Right lobe of liver (tissue), 6 donors: Measurements from ENCODE around the gene BEND6. TPM values are rescaled to one million over a fixed set of nuclear protein-coding genes. Genes with fewer than 3 reads are reported as not detected.
"Not testable (repeated sequence)": the region's sequence is repeated elsewhere in the genome, so short reads cannot be mapped to it uniquely, and the experiment has no call there.

Experiments
- ATAC-seq, 4 donors: fragments of 200-7000 bp; cut with Tn5 transposase; one replicate each; pipeline ENCODE4 v1.9.1; 2020; ENCODE audit warnings: mild to moderate bottlenecking in 4 of 4, moderate library complexity in 4 of 4
- DNase-seq, 3 donors: peaks; one replicate each; pipeline ENCODE4 v3.0.0-alpha.2; 2020
- H3K27ac ChIP-seq, 3 donors: fragments of 200-600 bp; one replicate each; pipeline ENCODE4 v1.8.0; 2022
- H3K27me3 ChIP-seq, 2 donors: fragments of 200-600 bp; one replicate each; pipeline ENCODE4 v1.8.0; 2022
- H3K36me3 ChIP-seq, 4 donors: fragments of 200-600 bp; sonication (generic) in 1 of 4; one replicate each; pipeline versions ENCODE4 v1.5.1 to v1.8.0; 2017 to 2022; ENCODE audit warnings: control low read depth in 1 of 4
- H3K4me1 ChIP-seq, 4 donors: fragments of 200-600 bp; sonication (generic) in 1 of 4; one replicate each; pipeline versions ENCODE4 v1.5.1 to v1.8.0; 2017 to 2022; ENCODE audit warnings: control low read depth in 1 of 4
- H3K4me3 ChIP-seq, 3 donors: fragments of 200-600 bp; one replicate each; pipeline ENCODE4 v1.8.0; 2022
- H3K9me3 ChIP-seq, 4 donors: fragments of 200-600 bp; sonication (generic) in 1 of 4; one replicate each; pipeline versions ENCODE4 v1.5.1 to v1.8.0; 2017 to 2022; ENCODE audit warnings: control low read depth in 1 of 4
- POLR2A ChIP-seq: fragments of 450-650 bp; IDR thresholded peaks from one replicate; pipeline ENCODE4 v1.6.1; 2017; ENCODE audit warnings: antibody characterized with exemption, mild to moderate bottlenecking
- WGBS: methylation state at CpG from one replicate; pipeline ENCODE4 v1.1.6; 2018; ENCODE audit warnings: low coverage, low lambda C conversion rate; ENCODE audit not compliant: insufficient coverage; ENCODE audit errors: missing lambda C conversion rate; 5-methylcytosine and 5-hydroxymethylcytosine counted together
- intact Hi-C, 2 donors: fragments of 100-400 bp; cut with DNase I; formaldehyde crosslinking; loops; one replicate each; pipeline versions ENCODE4 v1.11.2 to v1.14.1; 2022
- total RNA-seq, 6 experiments: library from RNA; depleted of rRNA in 2 of 6; stranded (reverse); fragments of >200 nt in 2 of 6; fragmentation: NEBNext Ultra II Directional in 3 of 6; extraction: Animal tissue kit (Norgen Biotek cat#: 25700) in 3 of 6; gene quantifications; one replicate each; pipeline versions ENCODE4 v1.1.0 to v1.2.4, GENCODE V29; 2016 to 2023
- TF ChIP-seq, protein P1 (sequence below), 4 donors: fragments of 200-600 bp in 3 of 4; fragments of 450-650 bp in 1 of 4; IDR thresholded peaks; one replicate each; pipeline versions ENCODE4 v1.5.1 to v1.8.0; 2016 to 2022; ENCODE audit warnings: antibody characterized with exemption in 4 of 4, mild to moderate bottlenecking in 2 of 4
- donor health status: DM: no; HTN: yes; CAD: no.
- donor health status: DM: no; HTN: no; CAD: no.
- donor health status: DM: no; HTN: no; CAD: no.
- donor health status: DM: no; HTN: yes; CAD: no.
- donor health status: DM: no; HTN: yes; CAD: no.

BEND6 gene
- total RNA-seq, 6 experiments from 2014 or later: not detected

DNA sequence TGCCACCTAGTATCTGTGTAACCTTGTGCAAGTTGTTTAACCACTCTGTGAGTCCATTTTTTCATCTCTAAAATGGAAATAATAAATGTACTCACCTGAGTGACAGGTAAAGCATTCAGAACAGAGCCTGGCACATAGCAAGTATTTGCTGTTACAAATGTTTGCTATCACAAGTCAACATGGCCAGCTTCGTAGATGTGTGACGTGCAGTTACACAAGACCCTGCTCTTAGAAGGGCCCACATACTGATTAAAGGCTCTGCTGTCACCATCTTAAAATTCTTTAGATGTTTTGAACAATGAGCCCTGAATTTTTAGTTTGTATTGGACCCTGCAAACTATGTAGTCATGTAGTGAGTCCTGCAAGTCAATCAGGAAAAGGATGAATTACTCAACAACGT is 51.2 kb downstream of the BEND6 start:
- WGBS: 49% methylated on average over 3 of the region's 3 CpGs
- intact Hi-C loops: no loop called here
- H3K4me1 ChIP-seq: no peaks in the 10 kb centered on the region
- no peak overlapping the region for H3K4me3 ChIP-seq
- DNase-seq (no peak), ATAC-seq (no peak)
- H3K27me3 ChIP-seq: no peaks in the 10 kb centered on the region
- H3K27ac ChIP-seq: no peak overlapping the region
- TF ChIP-seq, protein P1, sequence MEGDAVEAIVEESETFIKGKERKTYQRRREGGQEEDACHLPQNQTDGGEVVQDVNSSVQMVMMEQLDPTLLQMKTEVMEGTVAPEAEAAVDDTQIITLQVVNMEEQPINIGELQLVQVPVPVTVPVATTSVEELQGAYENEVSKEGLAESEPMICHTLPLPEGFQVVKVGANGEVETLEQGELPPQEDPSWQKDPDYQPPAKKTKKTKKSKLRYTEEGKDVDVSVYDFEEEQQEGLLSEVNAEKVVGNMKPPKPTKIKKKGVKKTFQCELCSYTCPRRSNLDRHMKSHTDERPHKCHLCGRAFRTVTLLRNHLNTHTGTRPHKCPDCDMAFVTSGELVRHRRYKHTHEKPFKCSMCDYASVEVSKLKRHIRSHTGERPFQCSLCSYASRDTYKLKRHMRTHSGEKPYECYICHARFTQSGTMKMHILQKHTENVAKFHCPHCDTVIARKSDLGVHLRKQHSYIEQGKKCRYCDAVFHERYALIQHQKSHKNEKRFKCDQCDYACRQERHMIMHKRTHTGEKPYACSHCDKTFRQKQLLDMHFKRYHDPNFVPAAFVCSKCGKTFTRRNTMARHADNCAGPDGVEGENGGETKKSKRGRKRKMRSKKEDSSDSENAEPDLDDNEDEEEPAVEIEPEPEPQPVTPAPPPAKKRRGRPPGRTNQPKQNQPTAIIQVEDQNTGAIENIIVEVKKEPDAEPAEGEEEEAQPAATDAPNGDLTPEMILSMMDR (IDR thresholded peaks at IDR 0.05): no peak
- no peak for TF ChIP-seq POLR2A
- no peaks in the 10 kb centered on the region for H3K9me3 ChIP-seq
- H3K36me3 ChIP-seq: no peaks in the 10 kb centered on the region

GRCh38 chr6:57008069-57008468 is 53.2 kb downstream of the BEND6 start:
- ATAC-seq, H3K4me1 ChIP-seq, DNase-seq, intact Hi-C loops, H3K27ac ChIP-seq, H3K36me3 ChIP-seq, H3K4me3 ChIP-seq, H3K9me3 ChIP-seq, H3K27me3 ChIP-seq: not testable (repeated sequence)
- WGBS: 92% methylated on average over 2 of the region's 2 CpGs

GRCh38 chr6:57013521-57013926 is 58.6 kb downstream of the BEND6 start:
- Histone ChIP-seq H3K4me3 (no peak overlapping the region), H3K36me3 (no peaks in the 10 kb centered on the region), H3K27ac (no peak overlapping the region), H3K4me1 (no peaks in the 10 kb centered on the region), H3K9me3 (no peaks in the 10 kb centered on the region), H3K27me3 (no peaks in the 10 kb centered on the region)
- WGBS: 50% methylated on average over 2 of the region's 4 CpGs
- DNase-seq: no peak
- intact Hi-C loops: no loop called here
- no peak for ATAC-seq
- no peak for TF ChIP-seq POLR2A
- TF ChIP-seq, protein P1 (IDR thresholded peaks at IDR 0.05): no peak

DNA sequence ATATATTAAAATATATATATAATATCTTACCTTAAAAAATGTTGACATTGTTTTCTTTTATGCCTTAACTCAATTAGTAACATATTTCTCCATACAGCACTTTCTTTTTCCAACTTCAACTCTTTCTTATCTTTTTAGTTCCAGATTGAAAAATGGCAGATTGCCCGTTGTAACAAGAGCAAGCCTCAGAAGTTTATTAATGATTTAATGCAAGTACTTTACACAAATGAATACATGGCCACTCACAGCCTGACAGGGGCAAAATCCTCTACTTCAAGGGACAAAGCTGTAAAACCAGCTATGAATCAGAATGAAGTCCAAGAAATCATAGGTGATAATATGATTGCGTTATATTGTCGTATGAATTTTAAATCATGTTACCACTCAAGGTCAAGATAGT is 62.2 kb downstream of the BEND6 start:
- no peak overlapping the region for H3K4me3 ChIP-seq
- WGBS: 64% methylated on average over 3 of the region's 3 CpGs
- H3K36me3 ChIP-seq: no peaks in the 10 kb centered on the region
- intact Hi-C loops: no loop called here
- DNase-seq (no peak), ATAC-seq (no peak)
- H3K4me1 ChIP-seq: no peaks in the 10 kb centered on the region
- TF ChIP-seq, protein P1 (IDR thresholded peaks at IDR 0.05): no peak
- no peak for TF ChIP-seq POLR2A
- H3K27me3 ChIP-seq: no peaks in the 10 kb centered on the region
- H3K9me3 ChIP-seq: no peaks in the 10 kb centered on the region
- H3K27ac ChIP-seq: no peak overlapping the region

DNA sequence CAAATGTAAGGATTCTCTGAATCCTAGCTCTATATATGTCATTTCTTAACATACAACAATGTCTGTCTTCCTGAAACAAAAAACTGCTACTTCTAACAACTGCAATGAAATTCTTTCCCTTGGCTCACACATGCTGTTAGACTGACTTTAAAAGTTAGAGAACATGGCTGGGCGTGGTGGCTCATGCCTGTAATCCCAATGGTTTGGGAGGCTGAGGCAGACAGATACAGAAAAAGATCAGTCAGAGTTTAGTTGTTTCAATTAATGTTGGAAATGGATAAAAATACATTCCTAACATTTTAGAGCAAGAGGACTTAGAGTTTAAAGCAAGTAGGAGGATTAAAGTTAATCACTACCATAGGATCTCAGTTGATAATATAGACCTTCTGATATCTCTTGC is 62.9 kb downstream of the BEND6 start:
- DNase-seq (no peak), ATAC-seq (no peak)
- Histone ChIP-seq H3K27me3 (no peaks in the 10 kb centered on the region), H3K4me3 (no peak overlapping the region), H3K36me3 (no peaks in the 10 kb centered on the region), H3K27ac (no peak overlapping the region), H3K4me1 (no peaks in the 10 kb centered on the region), H3K9me3 (no peaks in the 10 kb centered on the region)
- intact Hi-C loops: no loop called here
- WGBS: 58% methylated on average over 1 of the region's 1 CpG
- no peak for TF ChIP-seq POLR2A
- TF ChIP-seq, protein P1 (IDR thresholded peaks at IDR 0.05): no peak
